DOHH2 (cell line): ENCODE results near the gene TYR.

Experiments used
- EZH2phosphoT487 ChIP-seq: fragments of 200-600 bp; sonication (generic); IDR thresholded peaks from 2 replicates; pipeline ENCODE4 v1.6.1; 2017; ENCODE audit warnings: borderline replicate concordance, mild to moderate bottlenecking, antibody characterized with exemption, low read length, moderate library complexity, mixed read lengths
- TF ChIP-seq, protein P1 (sequence below): fragments of 200-600 bp; sonication (generic); IDR thresholded peaks from one replicate; pipeline ENCODE4 v1.5.1; 2014; ENCODE audit warnings: antibody characterized with exemption, mild to moderate bottlenecking, low read depth, low read length; ENCODE audit not compliant: poor library complexity, severe bottlenecking

DNA sequence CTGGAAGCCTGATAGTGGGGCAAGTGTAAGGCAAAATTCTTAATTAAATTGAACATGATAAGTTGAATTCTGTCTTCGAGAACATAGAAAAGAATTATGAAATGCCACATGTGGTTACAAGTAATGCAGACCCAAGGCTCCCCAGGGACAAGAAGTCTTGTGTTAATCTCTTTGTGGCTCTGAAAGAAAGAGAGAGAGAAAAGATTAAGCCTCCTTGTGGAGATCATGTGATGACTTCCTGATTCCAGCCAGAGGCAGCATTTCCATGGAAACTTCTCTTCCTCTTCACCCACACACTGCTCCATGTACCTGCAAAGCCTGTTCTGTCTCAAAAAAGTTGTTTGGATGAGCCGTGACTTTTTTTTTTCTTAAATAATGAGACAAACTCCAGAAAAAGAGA is 1.9 kb upstream of the TYR start:
- TF ChIP-seq, protein P1, sequence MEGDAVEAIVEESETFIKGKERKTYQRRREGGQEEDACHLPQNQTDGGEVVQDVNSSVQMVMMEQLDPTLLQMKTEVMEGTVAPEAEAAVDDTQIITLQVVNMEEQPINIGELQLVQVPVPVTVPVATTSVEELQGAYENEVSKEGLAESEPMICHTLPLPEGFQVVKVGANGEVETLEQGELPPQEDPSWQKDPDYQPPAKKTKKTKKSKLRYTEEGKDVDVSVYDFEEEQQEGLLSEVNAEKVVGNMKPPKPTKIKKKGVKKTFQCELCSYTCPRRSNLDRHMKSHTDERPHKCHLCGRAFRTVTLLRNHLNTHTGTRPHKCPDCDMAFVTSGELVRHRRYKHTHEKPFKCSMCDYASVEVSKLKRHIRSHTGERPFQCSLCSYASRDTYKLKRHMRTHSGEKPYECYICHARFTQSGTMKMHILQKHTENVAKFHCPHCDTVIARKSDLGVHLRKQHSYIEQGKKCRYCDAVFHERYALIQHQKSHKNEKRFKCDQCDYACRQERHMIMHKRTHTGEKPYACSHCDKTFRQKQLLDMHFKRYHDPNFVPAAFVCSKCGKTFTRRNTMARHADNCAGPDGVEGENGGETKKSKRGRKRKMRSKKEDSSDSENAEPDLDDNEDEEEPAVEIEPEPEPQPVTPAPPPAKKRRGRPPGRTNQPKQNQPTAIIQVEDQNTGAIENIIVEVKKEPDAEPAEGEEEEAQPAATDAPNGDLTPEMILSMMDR: no peak
- TF ChIP-seq EZH2phosphoT487: no peak
